ENCODE measurements around the gene FAM163A. TPM values are rescaled to one million over a fixed set of nuclear protein-coding genes. Genes with fewer than 3 reads are reported as not detected.

The FAM163A gene
- total RNA-seq, 2 experiments from 2014 or later: 0.08 to 0.17 TPM

GRCh38 chr1:179760521-179760920 is 17.4 kb downstream of the FAM163A start:
- intact Hi-C loops (cut with DNase I, micrococcal nuclease): no loop called here
- no peak overlapping the region for H3K27ac ChIP-seq (ENCODE audit: low read depth in 1 of 2, low read length in 2 of 2)
- ChIA-PET POLR2A (no interaction called here), CTCF (interaction anchor here (1.5 kb wide), 1 partner anchor 50 kb away, joined by 3 read pairs; no protein-coding TSS in a partner anchor)
- no peaks in the 10 kb centered on the region for H3K4me1 Mint-ChIP-seq (ENCODE audit: low read depth)
- H3K27me3 ChIP-seq (ENCODE audit: control insufficient read depth in 1 of 2, insufficient read depth in 2 of 2, low read length in 2 of 2): peaks cover 0 to 2% of the 10 kb centered on the region in 2 experiments
- H3K9me3 Mint-ChIP-seq: no peaks in the 10 kb centered on the region
- H3K4me3 ChIP-seq (ENCODE audit: low read length): no peak overlapping the region
- H3K4me3 Mint-ChIP-seq: no peak overlapping the region
- peaks cover 5% of the 10 kb centered on the region for H3K27me3 Mint-ChIP-seq
- no peaks in the 10 kb centered on the region for H3K36me3 Mint-ChIP-seq (ENCODE audit: low read depth)
- DNase-seq (no peak), ATAC-seq (ENCODE audit: poor library complexity) (no peak)
- no peaks in the 10 kb centered on the region for H3K9me3 ChIP-seq (ENCODE audit: control insufficient read depth in 1 of 2, insufficient read depth in 1 of 2, low read length in 2 of 2)
- no peaks in the 10 kb centered on the region for H3K4me1 ChIP-seq (ENCODE audit: insufficient read depth, low read length)
- TF ChIP-seq CTCF (IDR thresholded peaks at IDR 0.05): no peak
- H3K36me3 ChIP-seq (ENCODE audit: insufficient read depth, low read length): no peaks in the 10 kb centered on the region
- no peak overlapping the region for H3K27ac Mint-ChIP-seq

- no peak for TF ChIP-seq CTCF (IDR thresholded peaks at IDR 0.05)
- Mint-ChIP-seq H3K36me3 (ENCODE audit: low read depth) (no peaks in the 10 kb centered on the region), H3K27ac (no peak overlapping the region), H3K4me3 (no peak overlapping the region), H3K27me3 (peaks cover 5% of the 10 kb centered on the region), H3K4me1 (ENCODE audit: low read depth) (no peaks in the 10 kb centered on the region), H3K9me3 (no peaks in the 10 kb centered on the region)
- no peaks in the 10 kb centered on the region for H3K36me3 ChIP-seq (ENCODE audit: insufficient read depth, low read length)
- H3K27me3 ChIP-seq (ENCODE audit: control insufficient read depth in 1 of 2, insufficient read depth in 2 of 2, low read length in 2 of 2): peaks cover 0 to 2% of the 10 kb centered on the region in 2 experiments
- no peak for DNase-seq
- intact Hi-C loops (cut with DNase I, micrococcal nuclease): no loop called here
- H3K9me3 ChIP-seq (ENCODE audit: control insufficient read depth in 1 of 2, insufficient read depth in 1 of 2, low read length in 2 of 2): no peaks in the 10 kb centered on the region
- ChIA-PET POLR2A (no interaction called here), CTCF (interaction anchor here (1.5 kb wide), 1 partner anchor 51 kb away, joined by 3 read pairs; no protein-coding TSS in a partner anchor)
- ATAC-seq (ENCODE audit: poor library complexity): no peak
- no peak overlapping the region for H3K4me3 ChIP-seq (ENCODE audit: low read length)
- no peak overlapping the region for H3K27ac ChIP-seq (ENCODE audit: low read depth in 1 of 2, low read length in 2 of 2)
- no peaks in the 10 kb centered on the region for H3K4me1 ChIP-seq (ENCODE audit: insufficient read depth, low read length)
Observed at GRCh38 chr1:179761296-179761695, 18.2 kb downstream of the FAM163A start.

- Histone ChIP-seq H3K27me3 (ENCODE audit: control insufficient read depth in 1 of 2, insufficient read depth in 2 of 2, low read length in 2 of 2) (peaks cover 0 to 2% of the 10 kb centered on the region in 2 experiments), H3K36me3 (ENCODE audit: insufficient read depth, low read length) (no peaks in the 10 kb centered on the region), H3K4me1 (ENCODE audit: insufficient read depth, low read length) (no peaks in the 10 kb centered on the region), H3K27ac (ENCODE audit: low read depth in 1 of 2, low read length in 2 of 2) (no peak overlapping the region), H3K9me3 (ENCODE audit: control insufficient read depth in 1 of 2, insufficient read depth in 1 of 2, low read length in 2 of 2) (no peaks in the 10 kb centered on the region), H3K4me3 (ENCODE audit: low read length) (no peak overlapping the region)
- ChIA-PET POLR2A (interaction anchor here (0.5 kb wide), 1 partner anchor 56 kb away, joined by 3 read pairs; no protein-coding TSS in a partner anchor), CTCF (interaction anchor here (0.9 to 1.5 kb wide), 3 partner anchors 14 to 53 kb away, joined by 3 to 5 read pairs (median 3); no protein-coding TSS in a partner anchor)
- Mint-ChIP-seq H3K27ac (no peak overlapping the region), H3K4me1 (ENCODE audit: low read depth) (no peaks in the 10 kb centered on the region), H3K36me3 (ENCODE audit: low read depth) (no peaks in the 10 kb centered on the region), H3K4me3 (no peak overlapping the region), H3K27me3 (peaks cover 5% of the 10 kb centered on the region), H3K9me3 (no peaks in the 10 kb centered on the region)
- intact Hi-C loops (cut with DNase I, micrococcal nuclease): no loop called here
- no peak for TF ChIP-seq CTCF (IDR thresholded peaks at IDR 0.05)
- ATAC-seq (ENCODE audit: poor library complexity) (no peak), DNase-seq (no peak)
Observed at GRCh38 chr1:179761846-179762640, 19.0 kb downstream of the FAM163A start.
